Adrenal gland (tissue), 12 donors: ENCODE results near the gene CSNK1E. TPM values are rescaled to one million over a fixed set of nuclear protein-coding genes. Genes with fewer than 3 reads are reported as not detected.
A peak's percentile ranks its signal among the peaks of the same experiment; 100 is the strongest.

Experiments
- DNase-seq, 7 donors: peaks; one replicate each; pipeline ENCODE4 v3.0.0-alpha.2; 2019 to 2020
- H3K27ac ChIP-seq, 5 donors: fragments of 200-600 bp; sonication (generic) in 4 of 5; 1 replicate in 3 of 5; 2 replicates in 2 of 5; pipeline versions ENCODE4 v1.5.1 to v1.8.0; 2016 to 2020; ENCODE audit warnings: mild to moderate bottlenecking in 1 of 5
- H3K27me3 ChIP-seq: fragments of 200-600 bp; 2 replicates; pipeline ENCODE4 v1.8.0; 2021
- H3K36me3 ChIP-seq, 2 donors: fragments of 200-600 bp; replicated peaks in 1 of 2; 1 replicate in 1 of 2; 2 replicates in 1 of 2; pipeline versions ENCODE4 v1.5.1 to v1.8.0; 2018 to 2022
- H3K4me1 ChIP-seq, 2 donors: fragments of 200-600 bp; replicated peaks in 1 of 2; 1 replicate in 1 of 2; 2 replicates in 1 of 2; pipeline versions ENCODE4 v1.5.1 to v1.8.0; 2018 to 2021
- H3K4me3 ChIP-seq, 4 donors: fragments of 200-600 bp; sonication (generic) in 3 of 4; one replicate each; pipeline ENCODE4 v1.5.1; 2016 to 2018
- H3K9me3 ChIP-seq, 3 donors: fragments of 200-600 bp; sonication (generic) in 1 of 3; replicated peaks in 1 of 3; 1 replicate in 2 of 3; 2 replicates in 1 of 3; pipeline versions ENCODE4 v1.5.1 to v1.8.0; 2016 to 2021
- POLR2A ChIP-seq, 2 donors: fragments of 450-650 bp; IDR thresholded peaks; one replicate each; pipeline ENCODE4 v1.6.1; 2017; ENCODE audit warnings: antibody characterized with exemption in 2 of 2, mild to moderate bottlenecking in 2 of 2, moderate library complexity in 1 of 2
- WGBS, 4 donors: extraction: QIAGEN DNeasy Blood & Tissue Kit in 2 of 4; methylation state at CpG; one replicate each; pipeline versions ENCODE4 v1.1.5 to v1.1.7; 2013 to 2017; 5-methylcytosine and 5-hydroxymethylcytosine counted together
- intact Hi-C, 2 donors: fragments of 100-400 bp; cut with DNase I; formaldehyde crosslinking; loops; one replicate each; pipeline versions ENCODE4 v1.14.1 to v1.15.0; 2022 to 2023
- polyA plus RNA-seq, 3 donors: library from polyadenylated mRNA; stranded (reverse); fragments of 200-250 nt in 2 of 3; fragments of 350-450 nt in 1 of 3; fragmentation: Illumina TruSeq in 1 of 3; extraction: RNeasy Lipid Tissue Mini Kit (QIAGEN cat#74804) in 1 of 3; gene quantifications; one replicate each; pipeline ENCODE4 v1.2.3, GENCODE V29; 2013 to 2014
- total RNA-seq, 9 donors: library from RNA; depleted of rRNA in 4 of 9; stranded (reverse); fragments of >200 nt in 4 of 9; fragments of 120-200 nt in 1 of 9; fragmentation: NEBNext Ultra II Directional in 1 of 9; extraction: Animal tissue kit (Norgen Biotek cat#: 25700) in 1 of 9; gene quantifications; one replicate each; pipeline versions ENCODE4 v1.1.0 to v1.2.4, GENCODE V29; 2013 to 2023
- TF ChIP-seq, protein P1 (sequence below), 6 experiments: fragments of 450-650 bp in 4 of 6; fragments of 200-600 bp in 2 of 6; sonication (generic) in 1 of 6; IDR thresholded peaks; 1 replicate in 5 of 6; 2 replicates in 1 of 6; pipeline versions ENCODE4 v1.5.1 to v1.8.0; 2016 to 2021; ENCODE audit warnings: antibody characterized with exemption in 6 of 6, mild to moderate bottlenecking in 2 of 6, moderate library complexity in 1 of 6
- donor health status: healthy with polysubstance abuse.
- donor health status: Bipolar disorder and iron deficiency.
- donor health status: DM: yes; HTN: yes; CAD: no.
- donor health status: DM: no; HTN: no; CAD: no.
- donor health status: DM: no; HTN: no; CAD: no.
- donor health status: DM: yes; HTN: yes; CAD: no.

Gene CSNK1E
- total and polyA plus RNA-seq, 12 donors, result 28.4 to 142 (median 73.7) TPM

GRCh38 chr22:38248280-38248679, 69.0 kb downstream of the CSNK1E start:
- intact Hi-C loops, result no loop called here
- peaks cover 0 to 17% of the 10 kb centered on the region in 2 donors for H3K4me1 ChIP-seq
- H3K36me3 ChIP-seq, result peaks cover 0 to 32% of the 10 kb centered on the region in 2 donors
- H3K4me3 ChIP-seq, result no peak overlapping the region
- DNase-seq, result no peak
- H3K27me3 ChIP-seq, result no peaks in the 10 kb centered on the region
- TF ChIP-seq, protein P1, sequence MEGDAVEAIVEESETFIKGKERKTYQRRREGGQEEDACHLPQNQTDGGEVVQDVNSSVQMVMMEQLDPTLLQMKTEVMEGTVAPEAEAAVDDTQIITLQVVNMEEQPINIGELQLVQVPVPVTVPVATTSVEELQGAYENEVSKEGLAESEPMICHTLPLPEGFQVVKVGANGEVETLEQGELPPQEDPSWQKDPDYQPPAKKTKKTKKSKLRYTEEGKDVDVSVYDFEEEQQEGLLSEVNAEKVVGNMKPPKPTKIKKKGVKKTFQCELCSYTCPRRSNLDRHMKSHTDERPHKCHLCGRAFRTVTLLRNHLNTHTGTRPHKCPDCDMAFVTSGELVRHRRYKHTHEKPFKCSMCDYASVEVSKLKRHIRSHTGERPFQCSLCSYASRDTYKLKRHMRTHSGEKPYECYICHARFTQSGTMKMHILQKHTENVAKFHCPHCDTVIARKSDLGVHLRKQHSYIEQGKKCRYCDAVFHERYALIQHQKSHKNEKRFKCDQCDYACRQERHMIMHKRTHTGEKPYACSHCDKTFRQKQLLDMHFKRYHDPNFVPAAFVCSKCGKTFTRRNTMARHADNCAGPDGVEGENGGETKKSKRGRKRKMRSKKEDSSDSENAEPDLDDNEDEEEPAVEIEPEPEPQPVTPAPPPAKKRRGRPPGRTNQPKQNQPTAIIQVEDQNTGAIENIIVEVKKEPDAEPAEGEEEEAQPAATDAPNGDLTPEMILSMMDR (IDR thresholded peaks at IDR 0.05), result no peak
- TF ChIP-seq POLR2A (IDR thresholded peaks at IDR 0.05), result no peak
- H3K9me3 ChIP-seq, result no peaks in the 10 kb centered on the region
- WGBS, 4 donors, result 93 to 99% (median 97%) methylated on average over 6 of the region's 6 CpGs
- H3K27ac ChIP-seq, result no peak overlapping the region

GRCh38 chr22:38247713-38248112, 69.5 kb downstream of the CSNK1E start:
- no peak for DNase-seq
- Histone ChIP-seq H3K4me1 (peaks cover 0 to 22% of the 10 kb centered on the region in 2 donors), H3K9me3 (no peaks in the 10 kb centered on the region), H3K27me3 (no peaks in the 10 kb centered on the region), H3K36me3 (peaks cover 0 to 32% of the 10 kb centered on the region in 2 donors), H3K4me3 (no peak overlapping the region), H3K27ac (peak overlapping the region in 2 of 5 donors; percentile 53 to 72)
- intact Hi-C loops, result no loop called here
- 93 to 97% (median 95%) methylated on average over 11 to 12 of the region's 12 CpGs; no CpG with 5 or more reads in 1 of the 4 donors for whole genome bisulfite sequencing, 4 donors
- TF ChIP-seq POLR2A (IDR thresholded peaks at IDR 0.05), result no peak
- TF ChIP-seq, protein P1 (IDR thresholded peaks at IDR 0.05), result no peak

DNA sequence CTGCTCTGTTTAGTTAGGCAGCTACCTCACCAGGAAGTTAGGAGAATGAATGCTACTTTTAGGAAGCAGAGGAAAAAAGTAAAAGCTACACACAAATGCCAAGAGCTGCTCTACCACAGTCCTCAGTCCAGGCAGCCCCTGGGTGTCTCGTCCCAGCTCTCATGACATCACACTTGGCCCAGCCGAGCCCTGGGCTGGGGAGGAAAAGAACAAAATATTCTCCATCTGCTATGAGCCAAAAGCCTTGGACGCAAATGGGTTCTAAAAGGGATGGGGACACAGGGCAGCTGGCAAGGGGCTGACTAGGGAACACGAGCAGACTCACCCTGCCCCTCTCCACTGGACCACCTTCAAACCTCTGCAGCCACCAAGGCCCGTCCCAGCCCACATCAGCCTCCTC, 70.5 kb downstream of the CSNK1E start:
- TF ChIP-seq POLR2A (IDR thresholded peaks at IDR 0.05), result no peak
- TF ChIP-seq, protein P1 (IDR thresholded peaks at IDR 0.05), result no peak
- no peaks in the 10 kb centered on the region for H3K27me3 ChIP-seq
- H3K4me3 ChIP-seq, result no peak overlapping the region
- no peaks in the 10 kb centered on the region for H3K9me3 ChIP-seq
- peaks cover 0 to 22% of the 10 kb centered on the region in 2 donors for H3K4me1 ChIP-seq
- peaks cover 0 to 32% of the 10 kb centered on the region in 2 donors for H3K36me3 ChIP-seq
- peak overlapping the region in 3 of 5 donors; percentile 31 to 72 (median 53) for H3K27ac ChIP-seq
- intact Hi-C loops, result no loop called here
- WGBS, 4 donors, result 63 to 79% (median 68%) methylated on average over 3 to 5 of the region's 5 CpGs
- no peak for DNase-seq

- Histone ChIP-seq H3K4me3 (no peak overlapping the region), H3K9me3 (no peaks in the 10 kb centered on the region), H3K36me3 (peaks cover 0 to 32% of the 10 kb centered on the region in 2 donors), H3K27me3 (no peaks in the 10 kb centered on the region), H3K27ac (peak overlapping the region in 2 of 5 donors; percentile 53 to 72), H3K4me1 (peaks cover 0 to 19% of the 10 kb centered on the region in 2 donors)
- DNase-seq, result no peak
- TF ChIP-seq, protein P1 (IDR thresholded peaks at IDR 0.05), result no peak
- TF ChIP-seq POLR2A (IDR thresholded peaks at IDR 0.05), result no peak
- 74 to 87% (median 82%) methylated on average over 7 to 19 of the region's 19 CpGs for WGBS, 4 donors
- intact Hi-C loops, result no loop called here
Observed at GRCh38 chr22:38246046-38246658, 71.1 kb downstream of the CSNK1E start.
